GM23248 (cell line): ENCODE measurements around the gene THOC5. TPM values are rescaled to one million over a fixed set of nuclear protein-coding genes. Genes with fewer than 3 reads are reported as not detected.
"Not testable (repeated sequence)": the region's sequence is repeated elsewhere in the genome, so short reads cannot be mapped to it uniquely, and the experiment has no call there.

ENCODE experiments used
- DNase-seq: peaks from one replicate; pipeline ENCODE4 v3.0.0-alpha.2; 2015
- H2AFZ ChIP-seq: fragments of 200-600 bp; sonication (generic); 2 replicates; pipeline ENCODE4 v1.6.1; 2016; ENCODE audit warnings: antibody characterized with exemption
- H3F3A ChIP-seq: fragments of 200-600 bp; sonication (generic); 2 replicates; pipeline ENCODE4 v1.6.1; 2016; ENCODE audit warnings: mild to moderate bottlenecking, antibody characterized with exemption, mixed run types; ENCODE audit not compliant: insufficient read depth
- H3K27ac ChIP-seq: fragments of 200-600 bp; sonication (generic); 2 replicates; pipeline ENCODE4 v1.5.1; 2016; ENCODE audit warnings: mild to moderate bottlenecking
- H3K27me3 ChIP-seq: fragments of 200-600 bp; sonication (generic); replicated peaks from 2 replicates; pipeline ENCODE4 v1.6.1; 2016; ENCODE audit warnings: mild to moderate bottlenecking; ENCODE audit not compliant: insufficient read depth
- H3K36me3 ChIP-seq: fragments of 200-600 bp; sonication (generic); 2 replicates; pipeline ENCODE4 v1.6.1; 2016; ENCODE audit warnings: low read depth, mild to moderate bottlenecking
- H3K4me1 ChIP-seq: fragments of 200-600 bp; sonication (generic); 2 replicates; pipeline ENCODE4 v1.6.1; 2016; ENCODE audit warnings: mild to moderate bottlenecking; ENCODE audit not compliant: insufficient read depth
- H3K4me2 ChIP-seq: fragments of 200-600 bp; sonication (generic); one replicate; pipeline ENCODE4 v1.6.1; 2016; ENCODE audit warnings: mild to moderate bottlenecking; ENCODE audit not compliant: unreplicated experiment
- H3K4me3 ChIP-seq: fragments of 200-600 bp; sonication (generic); 2 replicates; pipeline ENCODE4 v1.5.1; 2016; ENCODE audit warnings: mild to moderate bottlenecking
- H3K79me2 ChIP-seq: fragments of 200-600 bp; sonication (generic); 2 replicates; pipeline ENCODE4 v1.6.1; 2016; ENCODE audit warnings: mild to moderate bottlenecking; ENCODE audit not compliant: insufficient read depth
- H3K9ac ChIP-seq: fragments of 200-600 bp; sonication (generic); 2 replicates; pipeline ENCODE4 v1.6.1; 2016; ENCODE audit warnings: mild to moderate bottlenecking
- H3K9me2 ChIP-seq: fragments of 200-600 bp; sonication (generic); 2 replicates; pipeline ENCODE4 v1.6.1; 2016; ENCODE audit warnings: mixed run types, mild to moderate bottlenecking, moderate library complexity; ENCODE audit not compliant: insufficient read depth
- H3K9me3 ChIP-seq: fragments of 200-600 bp; sonication (generic); one replicate; pipeline ENCODE4 v1.6.1; 2017; ENCODE audit warnings: low read depth
- H4K20me1 ChIP-seq: fragments of 200-600 bp; sonication (generic); 2 replicates; pipeline ENCODE4 v1.6.0; 2016; ENCODE audit not compliant: insufficient read depth
- EZH2 ChIP-seq: fragments of 200-600 bp; sonication (generic); IDR thresholded peaks from 2 replicates; pipeline ENCODE4 v1.6.1; 2018; ENCODE audit warnings: antibody characterized with exemption, mild to moderate bottlenecking; ENCODE audit not compliant: insufficient read depth, poor library complexity, severe bottlenecking
- EZH2phosphoT487 ChIP-seq: fragments of 200-600 bp; sonication (generic); IDR thresholded peaks from 2 replicates; pipeline ENCODE4 v1.6.1; 2018; ENCODE audit warnings: antibody characterized with exemption, moderate library complexity, mild to moderate bottlenecking, low read depth; ENCODE audit not compliant: insufficient read depth
- WGBS, 2 experiments: methylation state at CpG; one replicate each; pipeline ENCODE4 v1.1.6; 2015 to 2017; ENCODE audit warnings: low lambda C conversion rate in 2 of 2, low coverage in 1 of 2; ENCODE audit errors: missing lambda C conversion rate in 2 of 2; 5-methylcytosine and 5-hydroxymethylcytosine counted together
- in situ Hi-C: fragments of 300-500 bp; cut with MboI; formaldehyde crosslinking; loops from 2 replicates; pipeline ENCODE4 v1.15.0; 2020
- polyA plus RNA-seq: library from polyadenylated mRNA; unstranded; fragments of >200 nt; fragmentation: Nextera tagmentation; extraction: Ambion mirVana; gene quantifications from 2 replicates; pipeline ENCODE4 v1.2.1, GENCODE V29; 2016
- total RNA-seq: library from RNA; depleted of rRNA; stranded (reverse); fragments of >200 nt; shearing (Covaris generic); gene quantifications from 2 replicates; pipeline ENCODE4 v1.2.3, GENCODE V29; 2014

THOC5 gene
- total and polyA plus RNA-seq, 2 experiments from 2014 or later: 46.9 to 61.7 TPM

- no peak overlapping the region for H2AFZ ChIP-seq
- H3K9ac ChIP-seq: no peak overlapping the region
- no peak overlapping the region for H3K4me3 ChIP-seq
- H3K36me3 ChIP-seq: peaks cover 14% of the 10 kb centered on the region; the same call in 1 of the 2 replicates
- H3K79me2 ChIP-seq: peaks cover 50% of the 10 kb centered on the region
- in situ Hi-C loops: no loop called here
- no peak for TF ChIP-seq EZH2
- TF ChIP-seq EZH2phosphoT487: no peak
- 83 to 86% methylated on average over 4 of the region's 4 CpGs for WGBS, 2 experiments
- H3K4me2 ChIP-seq: no peak overlapping the region
- no peaks in the 10 kb centered on the region for H3K9me2 ChIP-seq
- H4K20me1 ChIP-seq: no peaks in the 10 kb centered on the region
- H3K9me3 ChIP-seq: no peaks in the 10 kb centered on the region
- H3K27ac ChIP-seq: no peak overlapping the region
- peaks cover 14% of the 10 kb centered on the region for H3F3A ChIP-seq
- DNase-seq: no peak
- H3K27me3 ChIP-seq: no peaks in the 10 kb centered on the region
- H3K4me1 ChIP-seq: peaks cover 9% of the 10 kb centered on the region
Observed at GRCh38 chr22:29550005-29550404, 3.6 kb downstream of the THOC5 start.

DNA sequence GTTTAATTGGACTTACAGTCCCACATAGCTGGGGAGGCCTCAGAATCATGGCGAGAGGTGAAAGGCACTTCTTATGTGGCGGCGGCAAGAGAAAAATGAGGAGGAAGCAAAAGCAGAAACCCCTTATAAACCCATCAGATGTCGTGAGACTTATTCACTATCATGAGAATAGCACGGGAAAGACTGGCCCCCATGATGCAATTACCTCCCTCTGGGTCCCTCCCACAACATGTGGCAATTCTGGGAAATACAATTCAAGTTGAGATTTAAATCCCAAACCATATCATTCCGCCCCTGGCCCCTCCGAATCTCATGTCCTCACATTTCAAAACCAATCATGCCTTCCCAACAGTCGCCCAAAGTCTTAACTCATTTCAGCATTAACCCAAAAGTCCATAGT, 8.5 kb downstream of the THOC5 start:
- H3K9ac ChIP-seq, DNase-seq, H4K20me1 ChIP-seq, H3F3A ChIP-seq, H3K4me3 ChIP-seq, in situ Hi-C loops, H3K9me3 ChIP-seq, H3K4me1 ChIP-seq, H3K4me2 ChIP-seq, H3K27me3 ChIP-seq, H3K27ac ChIP-seq, H2AFZ ChIP-seq, H3K9me2 ChIP-seq: not testable (repeated sequence)
- WGBS, 2 experiments: 78 to 81% methylated on average over 8 of the region's 8 CpGs
- peaks cover 48% of the 10 kb centered on the region for H3K36me3 ChIP-seq
- peaks cover 15% of the 10 kb centered on the region for H3K79me2 ChIP-seq

DNA sequence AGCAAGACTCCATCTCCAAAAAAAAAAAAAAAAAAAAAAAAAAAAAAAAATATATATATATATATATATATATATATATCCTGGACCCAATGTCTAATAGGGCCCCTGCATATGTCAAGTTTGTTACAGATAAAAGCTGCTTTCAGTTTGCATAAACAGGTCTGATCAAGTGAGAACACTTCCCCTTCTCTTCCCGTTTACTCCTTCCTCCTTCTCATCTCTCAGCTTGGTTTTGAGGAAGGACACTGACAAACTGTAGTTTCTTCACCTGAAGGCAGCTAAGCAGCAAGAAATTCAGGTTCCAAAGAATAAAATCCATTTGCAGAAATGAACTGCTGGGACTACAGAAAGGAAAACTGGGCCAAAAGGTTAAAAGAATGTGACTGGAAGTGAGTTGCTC, 11.7 kb downstream of the THOC5 start:
- Histone ChIP-seq H3K9me2 (no peaks in the 10 kb centered on the region), H3K4me3 (no peak overlapping the region), H3K9ac (no peak overlapping the region), H3K4me2 (no peak overlapping the region), H3K9me3 (no peaks in the 10 kb centered on the region), H3F3A (no peaks in the 10 kb centered on the region), H3K79me2 (no peaks in the 10 kb centered on the region), H2AFZ (no peak overlapping the region), H3K36me3 (peaks cover 59% of the 10 kb centered on the region), H3K27me3 (no peaks in the 10 kb centered on the region), H3K4me1 (no peaks in the 10 kb centered on the region), H4K20me1 (no peaks in the 10 kb centered on the region), H3K27ac (no peak overlapping the region)
- in situ Hi-C loops: no loop called here
- no peak for DNase-seq
- TF ChIP-seq EZH2: no peak
- no peak for TF ChIP-seq EZH2phosphoT487
- 94 to 96% methylated on average over 1 of the region's 1 CpG for WGBS, 2 experiments

- Histone ChIP-seq H3K4me2 (no peak overlapping the region), H3K27me3 (no peaks in the 10 kb centered on the region), H3K9me3 (no peaks in the 10 kb centered on the region), H3K27ac (no peak overlapping the region), H3K4me1 (no peaks in the 10 kb centered on the region), H2AFZ (no peak overlapping the region), H4K20me1 (no peaks in the 10 kb centered on the region), H3F3A (no peaks in the 10 kb centered on the region), H3K79me2 (no peaks in the 10 kb centered on the region), H3K4me3 (no peak overlapping the region), H3K36me3 (peaks cover 76% of the 10 kb centered on the region), H3K9me2 (no peaks in the 10 kb centered on the region), H3K9ac (no peak overlapping the region)
- TF ChIP-seq EZH2phosphoT487: no peak
- no peak for TF ChIP-seq EZH2
- DNase-seq: no peak
- in situ Hi-C loops: no loop called here
- 93 to 98% methylated on average over 3 of the region's 3 CpGs for WGBS, 2 experiments
Observed at GRCh38 chr22:29539105-29539504, 14.5 kb downstream of the THOC5 start.

- no peak for DNase-seq
- TF ChIP-seq EZH2phosphoT487 (no peak), EZH2 (no peak)
- in situ Hi-C loops: no loop called here
- H3K9me3 ChIP-seq: no peaks in the 10 kb centered on the region
- no peaks in the 10 kb centered on the region for H3K4me1 ChIP-seq
- no peaks in the 10 kb centered on the region for H3K27me3 ChIP-seq
- H2AFZ ChIP-seq: no peak overlapping the region
- H3K4me2 ChIP-seq: no peak overlapping the region
- no peak overlapping the region for H3K9ac ChIP-seq
- no peaks in the 10 kb centered on the region for H3K9me2 ChIP-seq
- H3K79me2 ChIP-seq: no peaks in the 10 kb centered on the region
- 95 to 98% methylated on average over 3 of the region's 3 CpGs for WGBS, 2 experiments
- no peak overlapping the region for H3K4me3 ChIP-seq
- H4K20me1 ChIP-seq: no peaks in the 10 kb centered on the region
- H3F3A ChIP-seq: no peaks in the 10 kb centered on the region
- H3K27ac ChIP-seq: no peak overlapping the region
- peaks cover 86% of the 10 kb centered on the region for H3K36me3 ChIP-seq
Observed at GRCh38 chr22:29536411-29536810, 17.1 kb downstream of the THOC5 start.
